Fibroblast of pulmonary artery (primary cell): ENCODE measurements around the gene SPINK5.

Experiments
- DNase-seq: peaks from one replicate; pipeline ENCODE4 v3.0.0-alpha.2; 2010; ENCODE audit warnings: low read depth
- H3K4me3 ChIP-seq: replicated peaks from 2 replicates; pipeline ENCODE4 v1.5.1; 2011; ENCODE audit warnings: low read depth, mild to moderate bottlenecking, control low read depth, low read length, moderate library complexity
- TF ChIP-seq, protein P1 (sequence below): IDR thresholded peaks from 2 replicates; pipeline ENCODE4 v1.5.1; 2011; ENCODE audit warnings: mild to moderate bottlenecking, control low read depth, low read length, inconsistent platforms; ENCODE audit errors: missing control alignments

Gene SPINK5

DNA sequence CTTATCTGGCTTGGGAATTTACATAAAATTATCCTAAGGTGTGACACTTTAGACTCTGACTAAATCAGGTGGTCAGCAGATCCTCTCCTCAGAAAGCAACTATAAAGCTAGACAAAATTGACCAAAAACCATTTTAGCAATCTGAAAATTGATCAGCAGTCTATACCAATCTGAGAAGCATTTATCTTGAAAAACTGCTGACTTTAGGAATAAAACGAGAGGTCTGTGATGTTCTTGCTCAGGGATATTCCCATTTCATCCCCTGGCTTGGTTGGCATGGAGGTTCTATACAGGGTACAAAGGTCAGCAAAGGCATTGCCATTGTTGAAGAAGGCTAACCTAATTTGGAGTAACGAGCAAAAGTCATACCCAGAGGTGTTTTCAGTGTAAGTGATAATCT, 11.7 kb downstream of the SPINK5 start:
- no peak for DNase-seq
- H3K4me3 ChIP-seq, result no peak overlapping the region
- TF ChIP-seq, protein P1, sequence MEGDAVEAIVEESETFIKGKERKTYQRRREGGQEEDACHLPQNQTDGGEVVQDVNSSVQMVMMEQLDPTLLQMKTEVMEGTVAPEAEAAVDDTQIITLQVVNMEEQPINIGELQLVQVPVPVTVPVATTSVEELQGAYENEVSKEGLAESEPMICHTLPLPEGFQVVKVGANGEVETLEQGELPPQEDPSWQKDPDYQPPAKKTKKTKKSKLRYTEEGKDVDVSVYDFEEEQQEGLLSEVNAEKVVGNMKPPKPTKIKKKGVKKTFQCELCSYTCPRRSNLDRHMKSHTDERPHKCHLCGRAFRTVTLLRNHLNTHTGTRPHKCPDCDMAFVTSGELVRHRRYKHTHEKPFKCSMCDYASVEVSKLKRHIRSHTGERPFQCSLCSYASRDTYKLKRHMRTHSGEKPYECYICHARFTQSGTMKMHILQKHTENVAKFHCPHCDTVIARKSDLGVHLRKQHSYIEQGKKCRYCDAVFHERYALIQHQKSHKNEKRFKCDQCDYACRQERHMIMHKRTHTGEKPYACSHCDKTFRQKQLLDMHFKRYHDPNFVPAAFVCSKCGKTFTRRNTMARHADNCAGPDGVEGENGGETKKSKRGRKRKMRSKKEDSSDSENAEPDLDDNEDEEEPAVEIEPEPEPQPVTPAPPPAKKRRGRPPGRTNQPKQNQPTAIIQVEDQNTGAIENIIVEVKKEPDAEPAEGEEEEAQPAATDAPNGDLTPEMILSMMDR, result no peak

GRCh38 chr5:148083203-148083602, 19.4 kb downstream of the SPINK5 start:
- H3K4me3 ChIP-seq, result no peak overlapping the region
- DNase-seq, result no peak
- TF ChIP-seq, protein P1, result no peak

DNA sequence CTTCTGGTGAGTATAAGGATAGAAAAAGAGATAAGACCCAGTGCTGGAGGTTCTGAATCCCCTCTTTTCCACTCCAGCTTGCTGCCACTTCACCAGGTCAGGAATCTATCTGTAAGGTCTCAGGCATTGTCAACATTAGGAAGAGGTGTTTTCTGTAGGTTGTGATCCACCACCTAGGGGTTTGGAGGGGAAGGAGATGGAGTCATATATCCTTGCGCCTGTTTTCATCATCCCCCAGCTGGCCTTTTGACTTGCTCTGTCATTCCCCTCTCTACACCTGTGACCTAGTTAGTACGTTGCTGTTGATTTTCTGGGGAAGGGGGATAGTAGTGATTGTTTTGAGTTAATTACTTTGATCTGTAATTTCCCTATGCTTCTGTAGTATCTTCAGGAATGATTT, 20.5 kb downstream of the SPINK5 start:
- H3K4me3 ChIP-seq, result no peak overlapping the region
- DNase-seq, result no peak
- TF ChIP-seq, protein P1, result no peak

- no peak for DNase-seq
- TF ChIP-seq, protein P1, result no peak
- H3K4me3 ChIP-seq, result no peak overlapping the region
Observed at GRCh38 chr5:148085310-148085709, 21.5 kb downstream of the SPINK5 start.

- no peak overlapping the region for H3K4me3 ChIP-seq
- no peak for DNase-seq
- TF ChIP-seq, protein P1, result no peak
Observed at GRCh38 chr5:148085977-148086705, 22.4 kb downstream of the SPINK5 start.

- no peak for DNase-seq
Observed at GRCh38 chr5:148090146-148090772, 26.5 kb downstream of the SPINK5 start.

More at GRCh38 chr5:148090146-148090772, 26.5 kb downstream of the SPINK5 start:
- no peak overlapping the region for H3K4me3 ChIP-seq
- TF ChIP-seq, protein P1, result no peak
